GM18526 (cell line): ENCODE measurements around the gene BAG1.
A peak's percentile ranks its signal among the peaks of the same experiment; 100 is the strongest.

ENCODE experiments used
- POLR2A ChIP-seq: IDR thresholded peaks from 3 replicates; pipeline ENCODE4 v1.6.1; 2011; ENCODE audit not compliant: insufficient read length; ENCODE audit errors: extremely low read depth

The BAG1 gene

DNA sequence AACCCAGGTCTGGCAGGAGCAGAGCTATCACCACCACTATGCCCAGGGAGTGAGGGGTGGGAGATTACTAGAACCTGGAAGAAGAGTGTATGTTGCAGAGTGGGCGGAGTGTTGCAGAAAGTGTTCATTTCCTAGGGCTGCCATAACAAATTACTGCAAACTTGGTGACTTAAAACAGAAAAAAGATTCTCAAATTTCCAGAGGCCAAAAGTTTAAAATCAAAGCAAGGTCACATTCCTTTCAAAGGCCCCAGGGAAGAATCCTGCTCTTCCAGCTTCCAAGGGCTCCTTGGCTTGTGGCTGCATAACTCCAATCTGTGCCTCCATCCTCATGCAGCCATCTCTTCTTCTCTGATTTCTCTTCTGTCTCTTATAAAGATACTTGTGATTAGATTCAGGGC, 55.1 kb downstream of the BAG1 start:
- TF ChIP-seq POLR2A = no peak

GRCh38 chr9:33202552-33203201, 61.8 kb downstream of the BAG1 start:
- peak; percentile 25 for TF ChIP-seq POLR2A
